Fibroblast of skin of abdomen (primary cell): ENCODE measurements around the gene CYP20A1. TPM values are rescaled to one million over a fixed set of nuclear protein-coding genes. Genes with fewer than 3 reads are reported as not detected.
"Not testable (repeated sequence)": the region's sequence is repeated elsewhere in the genome, so short reads cannot be mapped to it uniquely, and the experiment has no call there.

ENCODE experiments used
- DNase-seq: peaks from one replicate; pipeline ENCODE4 v3.0.0-alpha.2; 2013
- polyA plus RNA-seq, 2 experiments: library from polyadenylated mRNA; unstranded; fragments of 120-200 nt; gene quantifications; one replicate each; pipeline ENCODE4 v1.2.1, GENCODE V29; 2013; ENCODE audit not compliant: insufficient read length in 2 of 2

Gene CYP20A1, protein sequence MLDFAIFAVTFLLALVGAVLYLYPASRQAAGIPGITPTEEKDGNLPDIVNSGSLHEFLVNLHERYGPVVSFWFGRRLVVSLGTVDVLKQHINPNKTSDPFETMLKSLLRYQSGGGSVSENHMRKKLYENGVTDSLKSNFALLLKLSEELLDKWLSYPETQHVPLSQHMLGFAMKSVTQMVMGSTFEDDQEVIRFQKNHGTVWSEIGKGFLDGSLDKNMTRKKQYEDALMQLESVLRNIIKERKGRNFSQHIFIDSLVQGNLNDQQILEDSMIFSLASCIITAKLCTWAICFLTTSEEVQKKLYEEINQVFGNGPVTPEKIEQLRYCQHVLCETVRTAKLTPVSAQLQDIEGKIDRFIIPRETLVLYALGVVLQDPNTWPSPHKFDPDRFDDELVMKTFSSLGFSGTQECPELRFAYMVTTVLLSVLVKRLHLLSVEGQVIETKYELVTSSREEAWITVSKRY
- 13.2 TPM for polyA plus RNA-seq (2013, experiment 1 of 2; ENCODE audit: insufficient read length)
- 12.4 TPM for polyA plus RNA-seq (2013, experiment 2 of 2; ENCODE audit: insufficient read length)

DNA sequence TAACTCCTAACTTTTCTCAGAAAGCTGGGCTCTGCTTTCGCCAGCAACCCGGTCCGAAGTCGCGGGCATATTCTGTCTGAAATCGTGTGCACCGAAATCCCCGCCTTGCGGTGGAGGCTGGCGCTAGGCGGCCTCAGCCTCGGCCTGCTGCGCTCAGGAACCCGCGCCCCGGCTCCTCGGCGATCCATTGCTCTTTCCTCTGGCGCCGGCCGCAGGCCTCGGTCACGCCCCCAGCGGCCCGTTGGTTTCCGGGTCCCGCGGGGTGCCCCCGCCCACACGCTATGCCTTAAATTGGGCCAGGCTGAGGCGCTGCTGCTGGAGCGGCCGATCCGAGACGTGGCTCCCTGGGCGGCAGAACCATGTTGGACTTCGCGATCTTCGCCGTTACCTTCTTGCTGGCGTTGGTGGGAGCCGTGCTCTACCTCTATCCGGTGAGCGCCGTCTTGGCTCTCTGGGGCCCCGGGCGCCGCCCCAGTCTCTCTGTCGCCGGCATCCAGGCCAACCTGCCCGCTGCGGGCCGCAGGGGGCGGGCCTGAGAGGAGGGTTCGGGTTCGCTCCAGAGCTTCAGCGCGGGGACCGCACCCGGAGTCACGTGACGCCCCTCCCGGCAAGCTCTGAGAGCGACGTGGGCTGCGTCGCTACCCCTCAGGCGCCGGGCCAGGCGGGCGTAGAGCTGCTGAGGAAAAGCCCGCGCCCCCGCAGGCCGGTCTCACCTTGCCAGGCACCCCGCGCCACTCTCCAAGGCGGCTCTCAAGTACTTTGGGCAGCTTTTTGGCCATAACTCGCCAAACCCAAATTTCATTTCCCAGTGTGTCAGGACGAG lies at the start of gene CYP20A1:
Gene CYP20A1 (plus strand): TSS at position 315 of the 823 bp plus-strand sequence. CDS start 45 bp downstream, at position 360.
- peak; percentile 97 for DNase-seq

DNA sequence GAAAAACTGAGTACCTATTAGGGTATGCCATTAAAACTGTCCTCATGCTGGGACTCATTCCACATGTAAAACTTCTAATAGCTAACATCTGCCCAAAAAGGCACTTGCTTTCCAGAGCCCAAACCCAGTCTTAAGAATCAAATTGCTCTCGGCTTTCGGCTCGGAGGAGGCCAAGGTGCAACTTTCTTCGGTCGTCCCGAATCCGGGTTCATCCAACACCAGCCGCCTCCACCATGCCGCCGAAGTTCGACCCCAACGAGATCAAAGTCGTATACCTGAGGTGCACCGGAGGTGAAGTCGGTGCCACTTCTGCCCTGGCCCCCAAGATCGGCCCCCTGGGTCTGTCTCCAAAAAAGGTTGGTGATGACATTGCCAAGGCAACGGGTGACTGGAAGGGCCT lies 48.3 kb upstream of the CYP20A1 start:
- not testable (repeated sequence) for DNase-seq

DNA sequence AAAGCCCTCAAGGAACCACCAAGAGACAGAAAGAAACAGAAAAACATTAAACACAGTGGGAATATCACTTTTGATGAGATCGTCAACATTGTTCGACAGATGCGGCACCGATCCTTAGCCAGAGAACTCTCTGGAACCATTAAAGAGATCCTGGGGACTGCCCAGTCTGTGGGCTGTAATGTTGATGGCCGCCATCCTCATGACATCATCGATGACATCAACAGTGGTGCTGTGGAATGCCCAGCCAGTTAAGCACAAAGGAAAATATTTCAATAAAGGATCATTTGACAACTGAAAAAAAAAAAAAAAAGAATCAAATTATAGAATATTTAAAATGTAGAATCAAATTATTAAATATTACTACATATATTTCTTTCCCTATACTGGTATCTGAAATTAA lies 47.8 kb upstream of the CYP20A1 start:
- not testable (repeated sequence) for DNase-seq

DNA sequence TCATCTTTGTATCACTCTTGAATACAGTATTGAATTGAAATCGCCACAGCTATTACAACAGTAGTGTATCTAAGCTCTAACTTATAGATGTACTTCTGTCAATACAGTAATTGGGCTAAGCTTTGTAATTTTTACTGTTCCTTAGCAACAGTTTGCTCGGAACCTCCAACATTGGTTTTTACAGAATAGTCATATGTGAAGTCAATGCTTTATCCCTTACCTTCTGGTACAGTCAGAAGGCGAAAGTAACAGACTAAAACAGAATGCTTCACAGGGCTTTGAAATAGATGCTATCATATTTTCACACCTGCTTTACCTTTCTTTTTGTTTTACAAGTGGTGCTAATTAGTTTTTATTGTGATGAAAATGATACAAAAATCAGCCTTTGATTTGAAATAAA lies 46.9 kb upstream of the CYP20A1 start:
- no peak for DNase-seq

DNA sequence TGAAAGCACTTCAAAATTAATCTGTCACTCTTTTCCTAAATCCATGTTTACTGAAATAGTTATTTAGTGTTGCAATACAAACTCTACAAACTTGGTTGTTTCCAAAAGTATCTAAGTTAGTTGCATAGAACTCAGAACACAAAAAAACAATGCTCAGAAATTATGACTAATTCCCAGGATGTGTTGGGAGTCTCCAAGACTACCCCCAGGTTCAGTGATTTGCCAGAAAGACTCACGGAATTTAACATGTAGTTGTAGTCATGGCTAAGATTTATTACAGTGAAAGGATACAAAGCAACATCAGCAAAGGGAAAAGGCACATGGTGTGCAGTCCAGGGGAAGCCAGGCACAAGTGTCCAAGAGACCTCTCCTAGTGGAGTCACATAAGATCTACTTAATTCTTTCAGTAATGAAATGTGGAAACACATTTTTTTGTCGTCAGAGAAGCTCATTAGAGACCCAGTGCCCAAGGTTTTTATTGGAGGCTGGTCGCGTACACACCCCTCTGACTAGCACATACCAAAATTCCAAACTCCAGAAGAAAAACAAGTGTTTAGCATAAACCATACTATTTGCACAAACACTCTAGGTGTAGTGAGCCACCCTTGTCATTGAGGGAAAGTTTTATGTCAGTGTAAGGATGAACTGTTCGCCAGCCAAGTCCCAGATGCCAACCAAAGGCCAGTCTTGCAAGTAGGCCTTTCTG lies 43.3 kb upstream of the CYP20A1 start:
- peak; percentile 8 for DNase-seq

DNA sequence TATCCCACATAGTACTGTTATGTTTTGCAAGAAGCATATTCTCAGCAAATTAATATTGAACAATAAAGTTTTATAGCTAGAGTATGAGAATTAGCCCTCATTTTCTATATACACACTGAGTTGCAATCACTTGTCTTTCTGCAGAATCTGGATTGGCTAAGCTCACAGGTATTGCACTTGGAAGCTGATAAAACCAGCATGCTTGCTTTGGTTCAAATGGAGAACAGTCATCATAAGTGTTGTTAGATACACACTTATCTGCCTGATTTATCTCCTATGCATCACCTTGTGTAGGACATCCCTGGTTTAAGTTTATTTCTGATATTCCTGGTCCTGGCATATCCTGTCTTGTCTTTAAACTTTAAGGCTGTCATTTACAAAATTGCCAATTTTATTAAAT lies 38.0 kb upstream of the CYP20A1 start:
- no peak for DNase-seq

DNA sequence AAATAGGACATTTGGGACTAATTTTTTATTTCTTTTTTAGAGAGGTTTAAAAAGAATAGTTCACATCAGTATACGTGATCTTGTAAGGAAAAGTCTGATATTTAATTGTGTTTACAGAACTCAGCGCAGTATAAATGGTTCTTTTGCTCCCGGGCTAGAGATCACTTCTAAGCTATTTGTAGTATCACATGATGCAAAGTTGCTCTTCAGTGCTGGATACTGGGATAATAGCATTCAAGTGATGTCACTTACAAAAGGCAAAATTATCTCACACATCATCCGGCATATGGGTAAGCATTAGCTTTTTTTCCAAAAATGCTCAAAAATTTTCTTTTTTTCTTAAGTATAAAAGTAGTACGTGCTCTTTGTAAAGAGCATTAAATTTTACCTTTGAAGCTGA lies 37.4 kb upstream of the CYP20A1 start:
- DNase-seq = no peak

DNA sequence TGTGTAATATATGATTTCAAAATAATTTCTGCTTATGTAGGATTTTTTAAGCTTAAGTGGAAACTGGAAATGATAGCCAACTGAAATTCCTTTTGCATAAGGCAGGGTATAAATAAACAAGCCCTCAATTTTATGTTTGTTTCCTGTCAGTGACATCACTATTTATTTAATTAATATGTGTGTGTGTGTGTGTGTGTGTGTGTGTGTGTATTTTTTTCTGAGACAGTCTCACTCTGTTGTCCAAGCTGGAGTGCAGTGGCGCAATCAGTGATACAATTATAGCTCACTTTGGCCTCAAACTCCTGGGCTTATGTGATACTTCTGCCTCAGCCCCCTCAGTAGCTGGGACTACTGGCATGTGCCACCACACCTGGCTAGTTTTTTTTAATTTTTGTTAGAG lies 29.3 kb upstream of the CYP20A1 start:
- no peak for DNase-seq

DNA sequence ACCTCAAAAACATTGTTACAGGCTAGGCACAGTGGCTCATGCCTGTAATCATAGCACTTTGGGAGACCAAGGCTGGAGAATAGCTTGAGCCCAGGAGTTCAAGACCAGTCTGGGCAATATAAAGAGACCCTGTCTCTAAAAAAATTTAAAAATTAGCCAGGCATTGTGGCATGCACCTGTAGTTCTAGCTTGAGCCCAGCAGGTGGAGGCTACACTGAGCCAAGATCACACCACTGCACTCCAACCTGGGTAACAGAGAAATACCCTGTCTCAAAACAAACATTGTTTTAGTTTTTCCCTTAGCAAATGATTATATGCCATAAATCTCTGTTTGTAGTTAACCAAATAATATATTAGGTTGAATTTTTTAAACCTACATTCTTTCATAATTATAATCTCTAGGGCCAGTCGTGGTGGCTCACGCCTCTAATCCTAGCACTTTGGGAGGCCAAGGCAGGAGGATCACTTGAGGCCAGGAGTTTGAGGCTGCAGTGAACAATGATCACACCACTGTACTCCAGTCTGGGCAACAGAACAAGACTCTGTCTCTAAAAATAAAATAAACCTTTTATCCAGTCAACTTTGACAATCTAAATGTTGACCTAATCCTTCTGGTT lies 13.3 kb upstream of the CYP20A1 start:
- peak; percentile 4 for DNase-seq

DNA sequence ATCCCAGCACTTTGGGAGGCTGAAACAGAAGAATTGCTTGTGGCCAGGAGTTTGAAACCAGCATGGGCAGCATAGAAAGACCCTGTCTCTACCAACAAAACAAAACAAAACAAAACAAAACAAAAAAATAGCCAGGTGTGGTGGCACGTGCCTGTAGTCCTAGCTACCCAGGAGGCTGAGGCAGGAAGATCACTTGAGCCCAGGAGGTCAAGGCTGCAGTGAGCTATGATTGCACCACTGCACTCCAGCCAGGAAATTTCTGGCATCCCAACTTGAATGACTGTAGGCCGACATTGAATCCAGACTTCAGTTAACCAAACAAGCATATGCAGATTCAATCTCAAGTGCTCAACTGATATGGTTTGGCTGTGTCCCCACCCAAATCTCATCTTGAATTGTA lies 9.1 kb upstream of the CYP20A1 start:
- DNase-seq = not testable (repeated sequence)

DNA sequence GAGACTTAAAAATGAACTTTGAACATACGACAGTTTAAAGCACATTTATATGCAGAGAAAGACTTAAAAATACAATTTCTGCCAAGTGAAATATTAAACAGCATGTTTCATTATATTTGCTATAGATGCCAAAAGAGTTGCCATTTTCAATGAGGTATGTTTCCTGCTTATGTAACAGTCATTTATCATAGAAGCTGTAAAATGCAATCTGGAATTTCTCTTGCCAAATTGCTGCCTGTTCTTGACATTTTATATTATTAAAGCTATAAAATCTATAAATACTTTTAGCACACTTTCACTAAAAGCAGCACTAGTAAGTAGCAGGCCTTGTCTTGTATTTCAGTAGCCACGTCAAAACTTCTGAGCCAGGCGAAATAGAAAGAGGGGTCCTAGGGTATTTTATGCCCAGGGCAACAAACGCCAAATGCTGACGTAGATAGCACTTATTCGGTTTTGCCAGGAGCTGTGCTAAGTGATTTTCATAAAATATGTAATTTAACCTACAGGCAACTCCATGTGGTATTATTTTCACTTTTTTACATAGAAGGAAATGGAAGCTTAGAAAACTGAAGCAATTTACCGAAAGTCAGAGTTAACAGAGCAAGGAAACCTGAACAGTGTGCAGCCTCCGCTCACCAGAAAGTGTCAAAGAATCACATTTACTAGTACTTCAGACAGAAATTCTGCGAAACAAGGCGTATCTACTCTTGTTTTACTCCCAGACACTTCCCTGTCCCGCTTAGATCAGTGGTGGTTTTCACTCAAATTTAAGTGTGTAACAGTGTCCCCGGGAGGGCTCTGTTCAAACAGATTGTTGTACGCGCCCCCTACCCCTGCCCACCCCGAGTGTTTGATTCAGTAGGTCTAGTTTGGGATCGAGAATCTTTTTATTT lies 1.2 kb upstream of the CYP20A1 start:
- no peak for DNase-seq

DNA sequence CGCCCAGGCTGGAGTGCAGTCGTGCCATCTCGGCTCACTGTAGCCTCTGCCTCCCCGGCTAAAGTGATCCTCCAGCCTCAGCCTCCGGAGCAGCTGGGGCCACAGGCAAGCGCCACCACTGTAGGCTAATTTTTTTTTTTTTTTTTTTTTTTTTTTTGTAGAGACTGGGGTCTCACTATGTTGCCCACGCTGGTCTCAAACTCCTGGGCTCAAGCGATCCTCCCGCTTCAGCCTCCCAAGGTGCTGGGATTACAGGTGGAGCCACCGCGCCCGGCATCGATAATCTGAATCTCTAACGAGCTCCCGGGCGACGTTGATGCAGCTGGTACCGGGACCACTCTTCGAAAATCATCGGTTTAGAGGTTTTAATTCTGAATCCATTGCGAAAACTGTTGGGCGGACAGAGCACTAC lies 520 bp upstream of the CYP20A1 start:
- DNase-seq = no peak

DNA sequence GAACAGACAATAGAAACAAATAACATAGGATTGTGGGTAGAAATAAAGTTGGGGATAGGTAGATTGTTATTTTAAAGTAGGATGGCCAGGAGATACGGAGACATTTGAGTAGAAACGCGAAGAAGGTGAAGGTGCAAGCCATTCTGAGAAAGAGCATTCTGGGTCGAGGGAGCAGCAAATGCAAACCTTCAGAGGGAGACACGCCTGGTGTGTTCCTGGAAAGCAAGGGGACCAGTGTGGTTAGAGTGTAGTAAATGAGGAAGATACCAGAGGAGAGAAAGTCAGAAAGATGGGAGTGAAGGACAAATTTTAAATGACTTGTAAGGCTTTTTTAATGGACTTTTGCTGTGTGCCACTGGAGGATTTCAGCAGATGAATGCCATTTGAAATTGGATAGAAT lies 1.7 kb downstream of the CYP20A1 start:
- DNase-seq = no peak

DNA sequence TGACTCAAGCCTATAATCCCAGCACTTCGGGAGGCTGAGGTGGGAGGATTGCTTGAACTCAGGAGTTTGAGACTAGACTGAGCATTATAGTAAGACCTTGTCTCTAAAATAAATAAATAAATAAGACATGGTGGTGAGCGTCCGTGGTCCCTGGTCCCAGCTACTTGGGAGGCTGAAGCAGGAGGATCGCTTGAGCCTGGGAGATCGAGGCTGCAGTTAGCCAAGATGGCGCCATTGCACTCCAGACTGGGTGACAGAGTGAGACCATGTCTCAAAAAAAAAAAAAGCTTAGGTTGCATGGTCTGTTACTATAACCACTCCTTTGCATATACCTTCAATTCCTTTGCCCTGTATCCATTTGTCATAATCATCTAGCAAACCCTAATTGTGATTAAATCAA lies 3.7 kb downstream of the CYP20A1 start:
- DNase-seq = no peak

DNA sequence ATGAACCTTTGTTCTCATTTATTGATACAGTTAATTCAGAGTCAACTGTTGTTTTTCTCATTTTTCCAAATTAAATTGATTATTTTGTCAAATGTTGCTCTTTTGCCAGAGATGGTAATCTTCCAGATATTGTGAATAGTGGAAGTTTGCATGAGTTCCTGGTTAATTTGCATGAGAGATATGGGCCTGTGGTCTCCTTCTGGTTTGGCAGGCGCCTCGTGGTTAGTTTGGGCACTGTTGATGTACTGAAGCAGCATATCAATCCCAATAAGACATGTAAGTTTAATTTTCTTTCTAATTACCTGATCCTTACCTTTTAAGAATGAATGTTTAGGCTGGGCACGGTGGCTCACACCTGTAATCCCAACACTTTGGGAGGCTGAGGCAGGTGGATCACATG lies 7.8 kb downstream of the CYP20A1 start:
- DNase-seq = no peak

DNA sequence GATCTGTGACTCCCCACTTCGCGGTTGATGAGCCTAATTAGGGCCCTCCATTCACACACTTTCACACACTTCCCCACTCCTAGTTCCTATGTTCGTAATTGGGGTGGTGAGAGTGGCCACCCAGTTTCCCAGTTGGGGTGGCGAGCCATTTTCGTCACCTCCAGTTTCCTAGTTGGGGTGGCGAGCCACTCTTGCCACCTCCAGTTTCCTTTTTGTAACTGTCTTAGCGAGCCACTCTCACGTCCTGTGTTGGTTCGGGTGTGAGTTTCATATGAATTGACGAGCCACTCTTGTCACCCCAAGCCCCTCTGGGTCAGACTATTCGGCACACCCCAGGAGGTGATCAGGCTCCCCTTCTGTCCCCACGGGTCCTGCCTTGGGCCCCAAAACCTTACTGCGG lies 14.0 kb downstream of the CYP20A1 start:
- DNase-seq = no peak

DNA sequence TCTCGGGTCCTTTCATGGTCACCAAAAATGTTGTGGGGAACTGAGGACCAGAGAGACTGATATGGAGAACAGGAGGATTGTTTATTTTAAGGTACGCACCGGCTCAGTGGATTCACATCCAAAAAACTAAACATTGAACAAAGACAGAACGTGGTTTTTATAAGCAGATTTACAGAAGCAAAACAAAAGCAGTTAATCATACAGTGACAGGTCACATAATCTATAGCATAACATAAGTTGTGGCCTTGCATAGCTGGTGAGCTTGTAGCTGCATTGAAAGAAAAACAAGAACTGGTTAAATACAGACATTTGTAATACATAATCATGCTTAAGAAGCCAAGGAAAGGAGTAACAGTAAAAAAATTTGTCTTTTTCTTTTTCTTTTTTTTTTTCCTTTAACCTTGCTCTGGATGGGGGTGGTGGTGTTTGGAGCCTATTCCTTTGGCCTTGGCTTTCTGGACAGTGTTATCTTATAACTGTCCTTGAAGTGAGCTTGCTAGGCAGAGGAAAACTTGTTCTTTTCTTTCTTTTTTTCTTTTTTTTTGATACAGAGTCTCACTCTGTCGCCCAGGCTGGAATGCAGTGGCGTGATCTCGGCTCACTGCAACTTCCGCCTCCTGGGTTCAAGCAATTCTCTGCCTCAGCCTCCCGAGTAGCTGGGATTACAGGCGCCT lies 14.7 kb downstream of the CYP20A1 start:
- not testable (repeated sequence) for DNase-seq

DNA sequence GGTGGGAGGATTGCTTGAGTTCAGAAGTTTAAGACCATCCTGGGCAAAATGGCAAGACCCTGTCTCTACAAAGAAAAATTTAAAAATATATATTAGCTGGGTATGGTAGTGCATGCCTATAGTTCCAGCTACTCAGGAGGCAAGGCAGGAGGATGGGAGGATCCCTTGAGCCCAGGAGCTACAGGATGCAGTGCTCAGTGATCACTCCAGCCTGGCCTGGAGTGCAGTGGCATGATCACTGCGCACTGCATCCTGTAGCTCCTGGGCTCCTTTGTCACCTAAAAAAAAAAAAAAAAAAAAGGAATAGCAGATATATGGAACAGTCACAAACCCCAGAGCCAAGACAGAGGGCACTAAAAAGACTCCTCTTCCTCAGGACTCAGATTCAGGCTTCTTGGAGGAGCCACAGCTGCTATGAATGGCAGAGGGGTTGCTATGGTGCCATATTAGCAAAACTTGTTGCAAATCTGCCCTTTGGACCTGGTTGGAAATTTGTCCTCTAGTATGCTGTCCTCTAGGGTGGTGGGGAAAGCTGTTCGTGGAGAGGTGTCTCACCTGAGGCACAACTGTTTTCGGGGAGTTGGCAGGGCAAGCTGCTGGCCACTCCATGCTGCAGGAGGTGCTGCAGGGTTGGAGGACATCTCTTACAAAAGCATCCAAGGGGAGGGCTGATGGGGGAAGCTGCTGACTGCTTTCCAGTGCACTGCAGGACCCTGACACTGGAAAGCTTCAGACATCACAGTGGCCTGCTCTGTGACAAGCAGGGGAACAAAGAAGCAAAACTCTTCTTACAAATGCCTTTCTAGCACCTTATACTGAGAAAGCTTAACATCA lies 22.7 kb downstream of the CYP20A1 start:
- DNase-seq = no peak

DNA sequence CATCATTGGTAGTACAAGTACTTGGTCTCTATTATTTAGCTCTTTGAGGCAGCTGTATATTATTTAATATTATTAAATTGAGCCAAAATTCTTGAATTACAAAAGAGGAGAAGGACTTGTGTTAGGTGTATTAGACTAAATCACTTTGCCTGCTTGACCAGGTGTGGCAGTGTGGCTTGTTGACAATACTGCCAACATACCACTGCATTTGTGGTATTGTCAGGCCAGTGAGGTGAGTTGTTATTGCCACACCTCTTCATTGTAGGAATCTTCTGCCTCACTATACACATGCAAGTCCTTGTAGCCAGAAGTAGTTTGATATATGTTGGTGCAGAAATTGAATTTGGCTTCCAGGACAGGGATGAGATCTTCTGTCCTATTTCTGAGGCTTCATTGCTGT lies 40.5 kb downstream of the CYP20A1 start:
- DNase-seq = no peak
